Fibroblast of lung (primary cell): Measurements from ENCODE around the gene LBHD2.

ENCODE experiments used
- CTCF ChIP-seq, 2 donors: IDR thresholded peaks in 1 of 2; conservative IDR thresholded peaks in 1 of 2; 1 replicate in 1 of 2; 2 replicates in 1 of 2; pipeline ENCODE4 v1.5.1; 2011 to 2012; ENCODE audit warnings: low read length in 2 of 2, control low read depth in 1 of 2, inconsistent platforms in 1 of 2, low read depth in 1 of 2, mild to moderate bottlenecking in 1 of 2
- EZH2 ChIP-seq: IDR thresholded peaks from 2 replicates; pipeline ENCODE4 v1.5.1; 2012; ENCODE audit warnings: low read length, control low read depth, mild to moderate bottlenecking; ENCODE audit errors: missing control alignments

GRCh38 chr14:103089386-103090335 is 5.7 kb downstream of the LBHD2 start:
- no peak for TF ChIP-seq EZH2
- TF ChIP-seq CTCF (conservative IDR thresholded peaks at IDR 0.05 in 1 of 2, IDR thresholded peaks at IDR 0.05 in 1 of 2; ENCODE audit: low read depth in 1 of 2, low read length in 2 of 2): no peak
